T-helper 1 cell (primary cell): Measurements from ENCODE around the gene OTUB2.
A peak's percentile ranks its signal among the peaks of the same experiment; 100 is the strongest.

Experiments used
- DNase-seq, 5 donors: peaks; one replicate each; pipeline ENCODE4 v3.0.0-alpha.2; 2012 to 2020
- total RNA-seq, 4 donors: gene quantifications; one replicate each; lab custom pipeline; 2026; lab: John Stamatoyannopoulos, UW

Gene OTUB2
- total RNA-seq, result 0.24 to 1.3 (median 0.53) reads per million in 4 donors

GRCh38 chr14:94026173-94026888 is at the start of gene OTUB2:
Gene OTUB2 (plus strand): TSS chr14:94026340. CDS start chr14:94026538, 198 bp downstream.
- peak; percentile 87 to 99 (median 91) for DNase-seq

- peak in 1 of 5 donors; percentile 79 for DNase-seq
Observed at GRCh38 chr14:93976477-93977057, 49.6 kb upstream of the OTUB2 start, which contains the start of gene ASB2. Gene ASB2 (minus strand): TSS chr14:93976570. CDS start chr14:93964539, 12,031 bp downstream.

GRCh38 chr14:93977171-93977570 is 49.0 kb upstream of the OTUB2 start:
- no peak for DNase-seq

GRCh38 chr14:93977790-93978581 is 48.2 kb upstream of the OTUB2 start:
- peak; percentile 28 to 95 (median 53) for DNase-seq

- no peak for DNase-seq
Observed at GRCh38 chr14:93978735-93979134, 47.4 kb upstream of the OTUB2 start.

GRCh38 chr14:93980456-93981201 is 45.5 kb upstream of the OTUB2 start:
- no peak for DNase-seq

GRCh38 chr14:93981316-93982229 is 44.6 kb upstream of the OTUB2 start:
- DNase-seq, result no peak

GRCh38 chr14:93982230-93983007 is 43.7 kb upstream of the OTUB2 start:
- DNase-seq, result no peak

GRCh38 chr14:93984070-93984469 is 42.1 kb upstream of the OTUB2 start:
- no peak for DNase-seq

GRCh38 chr14:93984987-93985410 is 41.1 kb upstream of the OTUB2 start:
- DNase-seq, result no peak

GRCh38 chr14:93986955-93987354 is 39.2 kb upstream of the OTUB2 start:
- DNase-seq, result no peak

- DNase-seq, result no peak
Observed at GRCh38 chr14:93987376-93987775, 38.8 kb upstream of the OTUB2 start.

GRCh38 chr14:93987815-93988476 is 38.2 kb upstream of the OTUB2 start:
- no peak for DNase-seq

- DNase-seq, result no peak
Observed at GRCh38 chr14:93989939-93990338, 36.2 kb upstream of the OTUB2 start.

GRCh38 chr14:93991212-93991611 is 34.9 kb upstream of the OTUB2 start:
- no peak for DNase-seq

- no peak for DNase-seq
Observed at GRCh38 chr14:93991649-93992048, 34.5 kb upstream of the OTUB2 start.

- no peak for DNase-seq
Observed at GRCh38 chr14:93993382-93993781, 32.8 kb upstream of the OTUB2 start.

GRCh38 chr14:93994919-93995682 is 31.0 kb upstream of the OTUB2 start:
- peak in 1 of 5 donors; percentile 40 for DNase-seq

GRCh38 chr14:93996130-93996695 is 29.9 kb upstream of the OTUB2 start:
- DNase-seq, result no peak
